ENCODE results near the gene ZDHHC8.

ZDHHC8 gene

DNA sequence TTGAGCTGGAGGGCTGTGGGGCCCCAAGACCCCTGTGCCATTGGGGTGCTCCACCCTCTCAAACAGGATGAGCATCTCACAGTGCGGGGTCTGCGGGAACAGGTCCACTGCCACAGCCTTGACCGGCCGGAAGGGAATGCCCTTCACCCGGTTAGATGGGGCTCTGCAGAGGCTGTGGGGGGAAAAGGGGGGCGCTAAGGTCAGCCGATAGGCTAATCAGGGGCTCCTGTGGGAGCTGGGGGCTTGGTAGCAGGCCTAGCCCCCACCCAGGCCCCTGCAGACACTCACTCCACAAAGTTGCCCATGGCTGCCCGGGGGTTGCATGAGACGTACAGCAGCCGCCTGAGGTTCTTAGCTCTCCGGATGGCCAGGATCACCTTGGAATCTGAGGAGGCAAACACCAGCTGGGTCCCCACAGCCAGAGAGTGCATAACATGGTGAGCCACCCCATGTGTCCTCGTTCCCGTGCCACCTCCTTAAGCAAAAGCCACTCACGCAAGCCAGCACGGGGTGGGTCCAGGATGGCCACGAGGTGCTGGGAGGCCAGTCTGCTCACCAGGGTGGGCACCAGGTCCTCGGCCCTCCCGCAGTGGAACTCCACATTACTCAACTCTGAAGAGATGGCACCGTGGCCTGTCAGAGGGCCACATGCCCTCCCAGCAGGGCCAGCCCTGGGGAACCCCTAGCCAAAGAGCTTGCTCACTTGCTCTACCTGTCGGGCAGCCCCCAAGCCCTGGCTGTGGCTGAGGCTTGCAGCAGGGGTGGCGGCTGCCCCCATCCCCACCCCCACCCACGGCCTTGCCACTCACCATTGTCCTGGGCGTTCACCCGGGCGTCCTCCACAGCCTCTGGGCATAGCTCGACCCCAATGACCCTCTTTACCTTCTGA, 18.7 kb upstream of the ZDHHC8 start:
- in situ Hi-C loops (cut with MboI; ENCODE audit: low sequenced_read_pairs), result no loop called here

DNA sequence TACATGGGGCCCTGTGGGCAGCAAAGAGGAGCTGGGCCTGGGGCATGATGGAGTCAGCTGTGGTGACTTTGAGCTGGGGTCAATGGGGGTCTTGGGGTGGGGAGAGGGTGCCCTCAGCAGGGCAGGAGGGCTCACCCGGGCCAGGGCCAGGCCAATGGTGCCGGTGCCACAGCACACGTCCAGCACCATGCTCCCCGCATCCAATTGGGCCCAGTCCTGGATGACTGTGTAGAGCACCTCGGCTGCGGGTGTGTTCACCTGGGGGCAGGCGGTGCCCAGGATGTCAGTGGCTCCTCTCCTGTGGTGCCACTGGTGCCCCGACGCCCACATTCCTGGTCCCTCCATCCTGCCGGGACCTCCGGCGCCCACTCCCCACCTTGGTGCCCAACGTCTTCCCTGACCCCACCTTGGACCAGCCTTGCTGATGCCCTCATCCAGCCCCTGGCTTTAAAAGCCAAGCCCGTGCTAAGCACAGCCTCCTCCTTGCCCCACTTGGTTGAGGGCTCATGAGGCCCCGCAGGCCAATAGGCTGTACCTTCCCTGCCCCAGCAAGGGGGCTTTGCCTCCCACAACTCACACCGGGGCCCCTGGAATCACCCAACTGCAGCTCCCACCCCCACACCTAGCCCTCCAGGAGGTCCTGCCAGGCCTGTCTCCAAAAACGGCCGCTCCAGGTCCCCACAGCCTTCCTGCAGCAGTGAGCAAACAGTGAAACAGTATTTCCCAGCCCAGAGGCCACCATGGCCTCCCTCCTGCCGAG, 17.9 kb upstream of the ZDHHC8 start:
- in situ Hi-C loops (cut with MboI; ENCODE audit: low sequenced_read_pairs), result no loop called here

DNA sequence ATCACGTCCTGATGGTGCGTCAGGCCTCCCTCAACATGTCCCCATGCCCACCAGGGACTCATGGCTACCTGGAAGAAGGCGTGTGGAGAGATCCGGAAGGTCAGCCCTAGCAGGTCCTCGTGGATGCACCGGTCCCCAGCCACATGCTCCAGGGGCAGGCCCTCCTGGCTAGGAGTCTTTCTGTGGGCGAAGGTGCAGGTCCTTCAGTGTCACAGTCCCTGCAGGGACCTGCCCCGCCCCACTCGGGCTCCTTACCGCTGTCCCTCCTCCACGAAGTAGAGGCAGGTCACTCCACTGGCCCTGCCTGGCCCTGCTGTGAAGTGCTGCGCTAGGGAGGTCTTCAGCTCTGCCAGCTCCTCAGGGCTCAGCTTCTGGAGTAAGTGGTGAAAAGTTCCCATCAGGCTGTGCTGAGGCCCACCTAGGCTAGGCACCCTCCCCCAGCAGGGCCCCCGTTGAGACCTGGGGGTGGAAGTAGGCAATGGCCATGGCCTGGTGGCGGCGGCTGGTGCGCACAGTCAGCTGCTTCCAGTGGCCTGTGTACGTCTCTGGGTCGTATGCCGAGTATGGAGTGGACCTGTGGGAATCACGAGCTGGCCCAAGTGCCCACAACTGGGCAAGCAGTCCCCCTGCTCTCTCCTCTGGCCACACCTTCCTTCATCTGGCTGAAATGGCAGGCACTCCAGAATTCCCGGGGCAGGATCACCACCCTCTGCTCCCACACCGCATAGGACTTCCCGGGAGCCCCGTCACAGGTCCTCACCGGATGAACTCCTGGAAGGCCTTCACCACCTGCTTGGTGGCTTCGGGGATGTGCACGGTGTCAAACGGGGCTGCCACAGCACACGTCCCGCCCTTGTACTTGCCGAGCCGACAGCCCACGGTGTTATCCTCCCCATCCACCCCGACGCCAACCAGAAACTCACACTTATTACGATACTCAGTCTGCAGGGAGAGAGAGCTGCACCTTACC, 16.8 kb upstream of the ZDHHC8 start:
- in situ Hi-C loops (cut with MboI; ENCODE audit: low sequenced_read_pairs), result no loop called here

DNA sequence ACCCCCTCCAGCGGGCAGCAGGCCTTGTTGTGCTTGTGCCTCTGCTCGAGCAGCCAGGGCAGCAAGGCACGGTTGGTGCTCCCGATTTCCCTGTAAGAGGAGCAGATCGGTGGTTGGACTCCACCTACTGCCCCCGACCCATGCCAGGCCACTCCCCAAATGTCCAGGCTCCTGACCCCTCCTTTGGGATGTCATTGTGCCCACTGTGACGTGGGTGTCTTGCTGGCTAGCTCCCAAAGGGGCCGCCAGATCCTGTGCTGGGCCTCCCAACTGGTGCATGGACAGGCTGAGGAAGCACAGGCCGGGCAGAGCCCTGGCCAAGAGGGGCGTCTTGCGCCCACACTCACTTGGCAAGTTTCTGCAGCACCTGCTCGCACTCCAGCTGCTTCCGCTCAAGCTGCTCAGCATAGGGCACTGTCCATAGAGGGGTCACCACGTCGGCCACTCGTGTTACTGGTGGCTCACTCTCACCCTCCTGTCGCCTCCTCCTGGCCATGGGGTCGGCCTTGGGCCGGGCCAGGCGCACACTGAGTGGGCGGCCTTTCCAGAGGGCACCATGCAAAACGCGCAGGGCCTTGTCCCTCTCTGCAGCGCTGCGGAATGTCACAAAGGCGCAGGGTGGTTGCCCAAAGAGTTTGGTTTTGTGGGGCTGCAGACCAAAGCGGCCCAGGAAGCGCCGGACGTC, 15.8 kb upstream of the ZDHHC8 start, which contains the start of gene RANBP1:
RANBP1 (plus strand) TSS at position 414 of the 685 bp plus-strand sequence; CDS start at position 495, 81 bp downstream.
- in situ Hi-C loops (cut with MboI; ENCODE audit: low sequenced_read_pairs), result no loop called here

DNA sequence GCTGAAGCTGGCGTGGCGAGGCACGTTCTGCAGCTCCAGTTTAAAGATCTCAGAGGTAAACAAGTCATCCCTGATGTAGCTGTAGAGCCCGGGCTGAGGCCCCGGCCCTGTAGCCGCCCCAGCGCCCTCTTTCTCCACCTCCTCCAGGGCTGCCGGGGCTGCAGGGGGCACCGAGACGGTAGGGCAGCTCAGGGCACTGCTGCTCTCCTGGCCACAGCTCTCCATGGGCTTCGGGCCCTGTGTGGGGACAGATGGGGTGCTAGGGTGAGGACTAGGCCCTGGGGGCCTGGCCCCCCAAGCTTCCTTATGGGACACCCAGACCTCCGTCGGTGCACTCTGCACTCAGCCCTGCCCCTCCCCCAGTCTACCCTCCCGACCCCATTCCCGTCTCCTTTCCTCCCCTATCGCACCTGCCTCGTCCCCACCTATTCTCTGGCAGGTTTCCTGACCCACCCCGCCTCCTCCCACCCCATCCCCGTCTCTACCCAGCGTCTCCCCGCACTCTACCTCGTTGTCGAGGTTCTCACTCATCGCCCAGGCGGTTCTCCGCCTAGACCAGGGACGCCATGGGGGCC, 15.1 kb upstream of the ZDHHC8 start:
- in situ Hi-C loops (cut with MboI; ENCODE audit: low sequenced_read_pairs), result no loop called here

DNA sequence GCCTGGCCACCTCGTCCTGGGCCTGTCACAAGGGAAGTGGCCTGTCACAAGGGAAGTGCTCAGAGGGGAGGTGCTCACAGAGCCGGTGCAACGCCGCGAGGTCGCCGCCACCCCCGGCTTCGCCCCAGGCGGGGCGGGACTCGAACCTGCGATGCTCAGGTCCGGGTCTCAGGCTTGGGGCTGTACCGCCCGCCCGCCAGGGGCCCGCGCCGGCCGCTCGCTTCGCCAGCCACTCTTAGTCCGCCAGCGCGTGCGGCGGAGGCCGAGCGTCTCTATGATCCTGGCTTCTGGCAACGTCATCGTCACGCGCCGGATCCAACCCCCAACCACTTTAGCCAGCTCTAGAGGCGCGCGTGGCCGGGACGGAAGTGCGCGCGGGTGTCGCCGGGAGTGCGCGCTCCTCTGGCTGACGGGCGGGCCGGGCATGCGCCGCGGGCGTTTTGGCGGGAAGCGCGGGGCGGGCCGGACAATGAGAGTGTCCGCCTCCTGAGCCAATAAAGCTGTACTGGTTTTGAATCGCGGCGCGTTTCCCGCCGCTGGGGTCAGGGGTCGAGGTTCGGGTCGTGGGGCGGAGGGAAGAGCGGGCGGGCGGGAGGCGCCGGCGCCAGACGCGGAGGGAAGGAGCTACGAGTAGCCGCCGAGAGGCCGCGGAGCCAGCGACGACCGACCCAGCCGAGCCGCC, 14.5 kb upstream of the ZDHHC8 start, which contains the start of gene TRMT2A:
TRMT2A (minus strand) TSS at position 276 of the 682 bp plus-strand sequence. CDS start 320 bp downstream, outside the sequence.
- in situ Hi-C loops (cut with MboI; ENCODE audit: low sequenced_read_pairs), result no loop called here

DNA sequence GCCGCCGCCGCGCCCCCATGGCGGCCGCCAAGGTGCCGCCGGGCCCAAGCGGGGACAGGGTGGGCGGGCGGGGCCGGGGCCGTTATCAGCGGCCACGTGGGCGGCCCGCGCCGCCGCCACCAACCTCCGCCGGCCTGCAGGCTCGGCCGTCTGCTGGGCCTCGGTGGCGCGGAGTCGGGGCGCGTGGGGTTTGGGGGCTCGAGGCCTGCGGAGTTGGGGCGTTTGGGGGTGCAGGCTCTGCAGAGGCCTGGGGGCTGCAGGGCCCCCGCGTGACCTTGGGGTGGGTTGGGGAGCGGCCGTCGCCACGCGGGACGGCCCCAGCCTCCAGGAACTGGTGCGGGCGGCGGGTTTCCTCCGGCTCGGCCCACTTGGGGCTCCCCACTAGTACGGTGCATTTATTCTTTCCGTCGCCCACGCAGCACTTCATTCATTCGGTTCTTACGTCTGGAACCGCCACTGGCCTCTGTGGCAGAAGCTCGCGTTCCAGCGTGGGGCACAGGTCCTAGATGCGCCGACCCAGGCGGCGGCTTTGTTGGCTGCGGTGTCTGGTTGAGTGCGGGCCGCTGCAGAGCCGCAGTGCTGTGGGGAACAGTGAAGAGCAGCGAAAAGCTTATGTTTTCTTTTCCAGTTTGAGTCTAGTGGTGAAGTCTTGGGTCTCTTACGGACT, 13.8 kb upstream of the ZDHHC8 start:
- in situ Hi-C loops (cut with MboI; ENCODE audit: low sequenced_read_pairs), result no loop called here

DNA sequence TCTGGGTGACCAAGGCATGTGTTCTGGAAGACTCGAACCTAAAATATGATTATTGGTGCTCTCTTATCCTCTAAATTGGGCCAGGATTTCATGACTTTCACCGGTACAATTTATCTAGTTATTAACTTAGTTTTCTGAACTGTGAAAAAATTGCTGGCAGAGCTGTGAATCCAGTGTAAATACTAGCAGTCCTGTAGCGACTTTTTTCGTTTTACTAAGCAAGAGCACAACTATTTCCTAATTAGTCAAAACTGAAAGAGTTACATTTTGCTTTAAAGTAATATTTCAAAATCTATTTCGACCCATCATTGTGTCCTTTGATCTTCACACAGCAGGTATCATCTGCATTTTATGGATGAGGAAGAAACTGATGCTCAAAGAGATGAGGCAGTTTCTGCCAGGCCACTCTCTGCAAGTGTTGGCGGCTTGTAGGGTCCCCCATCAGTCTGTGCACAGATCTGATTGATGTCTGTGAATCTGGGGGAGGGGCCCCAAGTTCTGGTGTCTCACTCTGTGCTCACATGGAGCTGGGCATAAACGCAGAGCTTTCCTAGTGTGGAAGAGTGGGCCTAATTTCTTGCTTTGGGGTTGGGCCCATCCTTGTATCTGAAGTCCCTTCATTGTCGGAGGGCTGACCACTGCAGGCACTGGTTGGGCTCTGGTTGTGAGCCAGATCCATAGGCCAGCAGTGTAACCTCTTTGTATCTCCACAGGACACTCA, 13.1 kb upstream of the ZDHHC8 start:
- in situ Hi-C loops (cut with MboI; ENCODE audit: low sequenced_read_pairs), result no loop called here

DNA sequence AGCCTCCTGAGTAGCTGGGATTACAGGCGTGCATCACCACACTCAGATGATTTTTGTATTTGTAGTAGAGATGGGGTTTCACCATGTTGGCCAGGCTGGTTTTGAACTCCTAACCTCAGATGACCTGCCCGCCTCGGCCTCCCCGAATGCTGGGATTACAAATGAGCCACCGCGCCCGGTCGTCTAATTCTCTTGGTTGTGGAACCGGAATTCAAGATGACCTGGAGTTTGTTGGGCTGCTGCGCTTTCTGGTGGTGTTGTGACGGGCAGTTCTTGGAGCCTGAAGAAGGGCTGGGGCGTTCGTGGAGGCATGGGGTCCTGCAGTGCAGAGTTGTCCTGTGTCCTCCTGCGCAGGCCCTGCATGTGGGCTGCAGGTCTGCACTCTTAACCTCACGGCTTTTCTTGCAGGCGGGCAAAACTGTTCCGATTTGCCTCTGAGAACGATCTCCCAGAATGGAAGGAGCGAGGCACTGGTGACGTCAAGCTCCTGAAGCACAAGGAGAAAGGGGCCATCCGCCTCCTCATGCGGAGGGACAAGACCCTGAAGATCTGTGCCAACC, 9.7 kb upstream of the ZDHHC8 start:
- in situ Hi-C loops (cut with MboI; ENCODE audit: low sequenced_read_pairs), result no loop called here

DNA sequence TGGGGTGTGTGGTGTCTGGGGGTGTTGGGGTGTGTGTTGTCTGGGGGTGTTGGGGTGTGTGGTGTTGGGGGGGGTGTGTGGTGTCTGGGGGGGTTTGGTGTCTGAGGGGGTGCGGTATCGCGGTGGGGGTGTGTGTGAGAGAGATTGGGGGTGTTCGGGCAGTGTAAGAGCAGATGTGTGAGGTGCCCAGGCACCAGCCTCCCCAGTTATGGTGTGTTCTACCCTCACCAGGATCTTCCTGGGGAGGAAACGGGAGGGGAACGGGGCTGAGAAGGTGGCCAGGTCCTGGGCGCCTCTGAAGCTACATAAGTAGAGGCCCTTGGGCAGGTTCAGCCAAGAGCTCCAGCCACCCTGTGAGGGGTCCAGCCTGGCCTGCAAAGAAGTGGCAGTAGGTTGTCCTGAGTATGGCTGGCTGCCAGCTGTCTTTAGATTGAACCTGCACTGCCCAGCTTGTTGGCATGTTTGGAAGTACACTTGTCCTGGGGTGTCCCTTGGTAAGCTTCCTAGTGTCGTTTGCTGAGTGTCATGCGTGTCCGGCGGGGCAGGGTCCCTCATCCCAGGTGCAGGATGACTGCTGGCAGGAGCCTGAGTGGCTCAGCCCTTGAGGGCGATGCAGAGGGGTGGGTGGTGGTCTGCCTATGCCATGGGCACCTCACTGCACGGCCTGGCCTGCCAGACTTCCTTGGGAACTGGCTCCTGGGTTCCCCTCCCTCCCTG, 8.1 kb upstream of the ZDHHC8 start:
- in situ Hi-C loops (cut with MboI; ENCODE audit: low sequenced_read_pairs), result no loop called here

DNA sequence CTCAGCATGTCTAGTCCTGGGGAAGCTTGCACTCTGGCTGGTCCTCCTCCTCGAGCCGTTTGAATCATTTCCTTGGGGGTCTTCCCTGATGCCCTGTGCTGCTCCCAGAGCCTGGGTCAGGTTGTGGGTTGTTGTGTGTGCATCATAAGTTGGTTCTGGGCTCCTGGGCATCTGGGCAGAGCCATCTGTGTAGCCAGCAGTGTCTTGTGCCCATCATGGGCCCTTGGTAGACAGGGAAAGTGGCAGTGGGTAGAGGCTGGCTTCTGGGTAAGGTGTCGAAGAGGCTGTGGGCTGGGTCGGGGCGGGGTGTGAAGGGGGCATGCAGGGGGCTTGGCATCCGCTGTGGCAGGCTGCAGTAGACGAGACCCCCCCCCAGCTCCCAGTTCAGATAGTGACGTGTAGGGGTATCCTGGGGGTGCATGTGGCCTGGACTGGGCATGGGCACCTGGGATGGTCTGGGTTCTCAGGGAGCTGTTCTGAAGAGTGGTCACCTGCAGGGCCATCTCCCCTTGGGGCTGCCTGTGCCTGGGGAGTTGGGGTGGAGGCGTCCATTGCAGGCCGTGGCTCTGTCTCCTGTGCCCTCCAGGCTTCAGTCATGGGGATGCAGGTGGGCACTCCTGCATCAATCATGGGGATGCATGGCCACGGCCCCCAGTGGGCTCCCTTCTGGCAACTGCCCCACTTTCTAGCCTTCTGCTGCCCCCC, 7.4 kb upstream of the ZDHHC8 start:
- in situ Hi-C loops (cut with MboI; ENCODE audit: low sequenced_read_pairs), result no loop called here

DNA sequence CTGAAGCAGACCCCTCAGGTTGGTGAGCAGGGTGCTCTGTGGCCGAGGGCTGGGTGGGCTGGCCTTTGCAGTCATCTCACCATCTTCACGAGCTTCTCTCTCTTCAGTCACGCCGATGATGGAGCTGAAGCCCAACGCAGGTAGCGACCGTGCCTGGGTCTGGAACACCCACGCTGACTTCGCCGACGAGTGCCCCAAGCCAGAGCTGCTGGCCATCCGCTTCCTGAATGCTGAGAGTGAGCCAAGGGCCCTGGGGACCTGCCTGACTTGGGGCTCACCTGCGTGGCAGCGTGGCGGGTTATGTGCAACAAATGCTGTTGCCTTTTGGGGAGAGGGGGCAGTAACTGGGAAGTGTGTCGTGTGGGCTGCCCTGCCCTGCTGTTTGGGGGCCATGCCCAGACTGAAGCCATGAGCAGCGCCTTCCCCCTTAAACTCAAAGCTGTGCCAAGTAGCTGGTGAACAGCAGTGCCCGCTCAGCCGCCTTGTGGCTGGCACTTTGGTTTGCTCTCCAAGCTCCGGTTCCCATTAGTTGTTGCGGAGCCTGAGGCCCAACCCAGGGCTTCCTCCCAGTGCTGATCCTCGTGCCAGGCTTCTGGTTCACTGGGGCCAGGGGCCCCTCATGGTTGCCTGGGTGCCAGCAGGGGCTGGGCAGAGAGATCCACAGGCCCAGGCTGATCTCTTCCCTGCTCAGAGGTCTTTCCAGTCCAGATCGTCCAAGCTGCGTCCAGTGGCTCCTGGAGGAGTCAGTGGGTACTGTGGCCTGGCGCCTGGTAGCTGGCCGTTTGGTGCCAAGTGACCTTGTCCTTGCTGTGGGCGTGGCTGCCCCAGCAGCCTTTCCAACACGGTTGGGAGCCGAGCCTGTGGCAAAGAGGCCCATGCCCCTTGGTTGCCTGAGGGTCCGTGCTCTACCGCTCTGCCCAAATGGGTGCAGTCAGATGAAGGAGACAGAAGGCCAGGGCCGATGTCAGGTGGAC, 6.1 kb upstream of the ZDHHC8 start:
- in situ Hi-C loops (cut with MboI; ENCODE audit: low sequenced_read_pairs), result no loop called here

DNA sequence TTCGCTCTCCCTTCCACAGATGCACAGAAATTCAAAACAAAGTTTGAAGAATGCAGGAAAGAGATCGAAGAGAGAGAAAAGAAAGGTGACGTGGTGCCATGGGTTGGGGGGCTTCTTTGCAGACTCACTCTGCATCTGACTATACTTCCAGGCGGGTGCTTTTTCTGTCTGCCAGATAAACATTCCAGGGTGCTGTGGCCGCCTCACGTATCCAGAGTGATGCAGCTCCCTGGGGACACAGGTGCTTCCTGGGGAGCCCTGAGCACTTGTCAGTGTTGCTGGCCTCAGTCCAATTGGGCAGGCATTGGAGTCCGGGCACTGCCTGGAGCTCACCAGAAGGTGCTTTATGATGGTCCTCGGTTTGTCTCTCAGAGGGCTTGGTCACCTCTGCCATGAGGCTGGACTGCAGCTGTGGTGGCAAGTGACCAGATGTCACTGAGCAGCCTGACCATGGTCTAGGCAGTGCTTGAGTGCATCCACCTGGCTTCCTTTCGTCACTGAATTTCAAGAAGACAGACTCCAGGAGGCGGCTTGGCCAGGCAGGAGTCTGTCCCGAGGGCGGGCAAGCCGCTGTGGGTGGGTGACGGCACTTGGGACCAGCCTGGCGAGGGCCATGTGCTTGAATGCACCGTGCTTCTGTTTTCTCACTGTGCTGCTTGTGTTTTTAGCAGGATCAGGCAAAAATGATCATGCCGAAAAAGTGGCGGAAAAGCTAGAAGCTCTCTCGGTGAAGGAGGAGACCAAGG, 5.1 kb upstream of the ZDHHC8 start:
- in situ Hi-C loops (cut with MboI; ENCODE audit: low sequenced_read_pairs), result no loop called here

DNA sequence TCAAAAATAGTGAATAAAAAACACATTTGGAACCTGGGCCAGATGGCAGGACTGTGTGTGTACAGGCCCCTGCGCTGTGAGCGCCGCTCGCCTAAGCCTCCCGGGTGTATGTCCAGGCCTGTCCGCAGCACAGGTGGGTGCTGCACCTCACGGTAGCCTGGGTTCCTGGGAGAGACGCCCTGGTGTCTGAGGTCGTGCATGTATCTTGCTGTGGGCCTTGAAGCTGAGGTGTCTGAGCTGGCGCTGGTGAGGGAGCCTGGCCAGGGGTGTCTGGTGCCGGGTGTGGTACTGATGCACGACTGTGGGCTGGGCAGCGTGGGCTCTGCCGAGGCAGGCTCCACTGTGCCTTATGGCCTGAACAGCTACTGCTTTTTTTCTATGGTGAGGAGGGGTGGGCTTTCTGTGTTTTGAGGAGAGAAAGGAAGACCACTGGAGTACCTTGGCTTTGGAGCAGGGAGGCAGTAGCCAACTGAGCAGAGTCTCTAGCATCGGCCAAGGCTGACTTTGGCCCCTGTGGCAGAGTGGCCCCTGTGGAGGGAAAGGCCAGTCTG, 4.2 kb upstream of the ZDHHC8 start:
- in situ Hi-C loops (cut with MboI; ENCODE audit: low sequenced_read_pairs), result no loop called here
